PC-3 (cell line): ENCODE data around the gene SCN7A. TPM values are rescaled to one million over a fixed set of nuclear protein-coding genes. Genes with fewer than 3 reads are reported as not detected.
A peak's percentile ranks its signal among the peaks of the same experiment; 100 is the strongest.

ENCODE experiments used
- ATAC-seq: fragments of 200-7000 bp; cut with Tn5 transposase; 2 replicates; pipeline ENCODE4 v1.9.1; 2020; ENCODE audit warnings: mild to moderate bottlenecking, moderate library complexity
- BruUV-seq: library from RNA; stranded (reverse); fragments of 400-500 nt; replicated peaks from 2 replicates; lab custom pipeline; 2021; lab: Mats Ljungman, UMichigan
- CTCF ChIA-PET: fragments of 300-600 bp; sonication (Branson Sonifier 250); formaldehyde crosslinking; loops from one replicate; lab custom pipeline; 2022; ENCODE audit warnings: antibody characterized with exemption; lab: Charles Lee
- POLR2A ChIA-PET: fragments of 300-600 bp; sonication (Branson Sonifier 250); formaldehyde crosslinking; loops from one replicate; lab custom pipeline; 2022; ENCODE audit warnings: antibody characterized with exemption; ENCODE audit not compliant: unreplicated experiment; lab: Charles Lee
- DNase-seq: peaks from one replicate; pipeline ENCODE4 v3.0.0-alpha.2; 2015
- H2AFZ ChIP-seq: fragments of 300-600 bp; sonication (generic); 2 replicates; pipeline ENCODE4 v1.6.0; 2016; ENCODE audit warnings: antibody characterized with exemption, low read length
- H3F3A ChIP-seq: fragments of 300-600 bp; sonication (generic); one replicate; pipeline ENCODE4 v1.6.0; 2017; ENCODE audit warnings: antibody characterized with exemption, low read length, control low read depth, mild to moderate bottlenecking; ENCODE audit not compliant: unreplicated experiment
- H3K27ac ChIP-seq: fragments of 300-600 bp; sonication (generic); 2 replicates; pipeline ENCODE4 v1.5.1; 2016; ENCODE audit warnings: mild to moderate bottlenecking, low read length
- H3K27me3 ChIP-seq: fragments of 300-600 bp; sonication (generic); 2 replicates; pipeline ENCODE4 v1.6.1; 2016; ENCODE audit warnings: low read length, mixed read lengths
- H3K36me3 ChIP-seq: fragments of 300-600 bp; sonication (generic); 2 replicates; pipeline ENCODE4 v1.6.1; 2016; ENCODE audit warnings: low read depth, mixed run types, low read length, mixed read lengths
- H3K4me1 ChIP-seq: fragments of 300-600 bp; sonication (generic); 2 replicates; pipeline ENCODE4 v1.5.1; 2016; ENCODE audit warnings: low read length; ENCODE audit not compliant: insufficient read depth
- H3K4me2 ChIP-seq: fragments of 300-600 bp; sonication (generic); 2 replicates; pipeline ENCODE4 v1.6.0; 2016; ENCODE audit warnings: low read length
- H3K4me3 ChIP-seq: fragments of 300-600 bp; sonication (generic); 2 replicates; pipeline ENCODE4 v1.5.1; 2016; ENCODE audit warnings: mild to moderate bottlenecking, low read length, mixed read lengths
- H3K79me2 ChIP-seq: fragments of 300-600 bp; sonication (generic); 2 replicates; pipeline ENCODE4 v1.6.1; 2017; ENCODE audit warnings: low read length, mixed read lengths
- H3K9ac ChIP-seq: fragments of 300-600 bp; sonication (generic); 2 replicates; pipeline ENCODE4 v1.6.0; 2016; ENCODE audit warnings: mild to moderate bottlenecking, low read length
- H3K9me2 ChIP-seq: fragments of 300-600 bp; sonication (generic); replicated peaks from 2 replicates; pipeline ENCODE4 v1.6.1; 2016; ENCODE audit warnings: mixed run types, low read length, mixed read lengths
- H3K9me3 ChIP-seq: fragments of 300-600 bp; sonication (generic); 2 replicates; pipeline ENCODE4 v1.6.1; 2016; ENCODE audit warnings: low read length, mixed read lengths
- H4K20me1 ChIP-seq: fragments of 300-600 bp; sonication (generic); 2 replicates; pipeline ENCODE4 v1.6.1; 2016; ENCODE audit warnings: low read length, mixed read lengths
- EZH2 ChIP-seq: fragments of 300-600 bp; sonication (generic); IDR thresholded peaks from one replicate; pipeline ENCODE4 v1.6.1; 2017; ENCODE audit warnings: antibody characterized with exemption, mild to moderate bottlenecking, low read length; ENCODE audit not compliant: unreplicated experiment
- EZH2phosphoT487 ChIP-seq: fragments of 300-600 bp; sonication (generic); IDR thresholded peaks from 2 replicates; pipeline ENCODE4 v1.6.1; 2018; ENCODE audit warnings: mild to moderate bottlenecking, antibody characterized with exemption, low read length, borderline replicate concordance
- intact Hi-C: fragments of 100-400 bp; cut with micrococcal nuclease; formaldehyde crosslinking; loops from 2 replicates; pipeline ENCODE4 v1.9.0; 2023
- total RNA-seq: library from RNA; depleted of rRNA; stranded (reverse); fragments of >200 nt; gene quantifications from 2 replicates; pipeline ENCODE4 v1.2.3, GENCODE V29; 2014
- TF ChIP-seq, protein P1 (sequence below): fragments of 300-600 bp; sonication (generic); conservative IDR thresholded peaks from 2 replicates; pipeline ENCODE4 v1.5.1; 2017; ENCODE audit warnings: antibody characterized with exemption, low read depth, mild to moderate bottlenecking, low read length

SCN7A gene
- total RNA-seq, 1 experiment from 2014 or later, result not detected

DNA sequence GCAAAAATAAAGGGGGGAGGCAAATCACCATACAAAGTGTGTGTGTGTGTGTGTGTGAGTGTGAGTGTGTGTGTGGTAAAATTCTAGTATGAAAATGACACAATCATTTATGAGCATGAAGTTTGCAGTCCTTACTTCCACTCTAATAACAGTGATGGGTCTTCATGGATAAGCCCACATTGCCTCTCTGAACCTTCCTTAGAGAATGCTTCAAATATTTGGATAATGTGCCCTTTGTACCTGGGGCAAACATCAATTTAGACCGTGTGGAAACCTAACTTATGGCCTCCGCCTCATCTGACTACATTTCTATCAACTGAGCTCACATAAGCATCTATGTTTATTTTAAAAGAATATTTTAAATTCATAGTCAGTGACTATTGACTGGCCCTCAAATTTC lies 122.0 kb downstream of the SCN7A start:
- Histone ChIP-seq H3K4me1 (peaks cover 14% of the 10 kb centered on the region), H3K79me2 (no peaks in the 10 kb centered on the region), H3K27ac (no peak overlapping the region), H3K27me3 (no peaks in the 10 kb centered on the region), H3K4me3 (no peak overlapping the region), H3K4me2 (no peak overlapping the region), H4K20me1 (no peaks in the 10 kb centered on the region), H3F3A (no peaks in the 10 kb centered on the region), H3K9ac (no peak overlapping the region), H3K9me3 (no peaks in the 10 kb centered on the region), H2AFZ (no peak overlapping the region), H3K36me3 (no peaks in the 10 kb centered on the region), H3K9me2 (no peaks in the 10 kb centered on the region)
- no peak for DNase-seq
- ATAC-seq, result no peak
- ChIA-PET POLR2A (interaction anchor here (0.7 kb wide), 1 partner anchor 39 kb away, joined by 3 read pairs; no protein-coding TSS in a partner anchor), CTCF (interaction anchor here (0.7 kb wide), 1 partner anchor 140 kb away, joined by 3 read pairs; no protein-coding TSS in a partner anchor)
- intact Hi-C loops, result no loop called here
- BruUV-seq, result no TSS peak
- TF ChIP-seq, protein P1, sequence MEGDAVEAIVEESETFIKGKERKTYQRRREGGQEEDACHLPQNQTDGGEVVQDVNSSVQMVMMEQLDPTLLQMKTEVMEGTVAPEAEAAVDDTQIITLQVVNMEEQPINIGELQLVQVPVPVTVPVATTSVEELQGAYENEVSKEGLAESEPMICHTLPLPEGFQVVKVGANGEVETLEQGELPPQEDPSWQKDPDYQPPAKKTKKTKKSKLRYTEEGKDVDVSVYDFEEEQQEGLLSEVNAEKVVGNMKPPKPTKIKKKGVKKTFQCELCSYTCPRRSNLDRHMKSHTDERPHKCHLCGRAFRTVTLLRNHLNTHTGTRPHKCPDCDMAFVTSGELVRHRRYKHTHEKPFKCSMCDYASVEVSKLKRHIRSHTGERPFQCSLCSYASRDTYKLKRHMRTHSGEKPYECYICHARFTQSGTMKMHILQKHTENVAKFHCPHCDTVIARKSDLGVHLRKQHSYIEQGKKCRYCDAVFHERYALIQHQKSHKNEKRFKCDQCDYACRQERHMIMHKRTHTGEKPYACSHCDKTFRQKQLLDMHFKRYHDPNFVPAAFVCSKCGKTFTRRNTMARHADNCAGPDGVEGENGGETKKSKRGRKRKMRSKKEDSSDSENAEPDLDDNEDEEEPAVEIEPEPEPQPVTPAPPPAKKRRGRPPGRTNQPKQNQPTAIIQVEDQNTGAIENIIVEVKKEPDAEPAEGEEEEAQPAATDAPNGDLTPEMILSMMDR, result no peak
- no peak for TF ChIP-seq EZH2phosphoT487
- TF ChIP-seq EZH2, result no peak

DNA sequence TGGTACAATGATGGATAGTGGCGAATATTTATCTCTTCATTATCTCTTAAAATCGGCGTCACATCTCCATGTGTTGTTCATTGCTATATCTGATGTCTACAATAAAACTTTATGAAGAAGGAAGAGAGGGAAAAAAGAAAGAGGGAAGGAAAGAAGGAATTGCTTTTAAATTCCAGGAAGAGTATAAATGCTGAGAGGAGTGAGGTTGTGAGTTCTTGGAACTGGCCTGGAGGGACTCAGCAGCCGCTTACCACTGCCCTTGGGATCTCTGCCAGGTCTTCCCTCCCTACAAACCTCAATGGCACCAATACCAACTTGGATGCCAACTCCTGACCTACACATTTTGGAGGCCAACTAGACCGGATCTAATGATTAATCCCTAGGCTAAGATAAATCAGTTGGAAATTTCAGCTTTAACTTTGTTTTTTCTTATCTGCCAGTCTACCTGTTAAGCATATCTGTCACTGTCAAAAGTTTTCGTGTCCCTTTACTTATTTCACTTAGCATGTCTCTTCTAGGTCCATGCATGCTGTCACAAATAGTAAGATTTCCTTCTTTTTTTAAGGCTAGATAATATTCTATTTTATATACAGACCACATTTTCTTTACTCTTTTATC lies 128.1 kb downstream of the SCN7A start:
- no peaks in the 10 kb centered on the region for H3K79me2 ChIP-seq
- no peak overlapping the region for H3K4me2 ChIP-seq
- no peaks in the 10 kb centered on the region for H3F3A ChIP-seq
- DNase-seq (peak; percentile 50), ATAC-seq (no peak)
- ChIA-PET POLR2A (no interaction called here), CTCF (no interaction called here)
- no TSS peak for BruUV-seq
- no peaks in the 10 kb centered on the region for H3K9me2 ChIP-seq
- H4K20me1 ChIP-seq, result no peaks in the 10 kb centered on the region
- H3K36me3 ChIP-seq, result no peaks in the 10 kb centered on the region
- intact Hi-C loops, result no loop called here
- H3K27ac ChIP-seq, result no peak overlapping the region
- TF ChIP-seq EZH2 (no peak), EZH2phosphoT487 (no peak)
- TF ChIP-seq, protein P1, result no peak
- no peak overlapping the region for H3K9ac ChIP-seq
- H3K9me3 ChIP-seq, result no peaks in the 10 kb centered on the region
- no peak overlapping the region for H2AFZ ChIP-seq
- no peak overlapping the region for H3K4me3 ChIP-seq
- H3K27me3 ChIP-seq, result no peaks in the 10 kb centered on the region
- peaks cover 12% of the 10 kb centered on the region for H3K4me1 ChIP-seq

DNA sequence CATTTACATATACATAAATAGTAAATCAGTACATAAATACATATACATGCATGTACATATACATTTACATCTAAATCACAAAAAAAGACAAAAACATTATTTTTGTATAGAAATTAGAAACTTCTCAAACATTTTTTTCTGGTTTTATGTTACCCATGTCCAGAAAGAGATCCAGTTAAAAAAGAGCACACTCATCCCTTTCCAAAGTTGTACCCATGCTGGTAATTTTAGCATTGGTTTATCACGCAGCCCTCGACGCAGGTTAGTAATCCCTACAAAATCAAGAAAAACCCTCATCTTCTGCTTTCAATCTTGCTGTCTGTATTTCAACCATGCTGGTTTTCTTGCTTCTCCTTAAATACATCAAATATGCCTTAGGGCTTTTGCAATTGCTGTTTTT lies 128.8 kb downstream of the SCN7A start:
- Histone ChIP-seq H3K9me2 (no peaks in the 10 kb centered on the region), H3K9me3 (no peaks in the 10 kb centered on the region), H3K4me1 (peaks cover 12% of the 10 kb centered on the region), H3K4me3 (no peak overlapping the region), H3K79me2 (no peaks in the 10 kb centered on the region), H3K27me3 (no peaks in the 10 kb centered on the region), H3F3A (no peaks in the 10 kb centered on the region), H3K4me2 (no peak overlapping the region), H3K9ac (no peak overlapping the region), H2AFZ (no peak overlapping the region), H3K27ac (no peak overlapping the region), H4K20me1 (no peaks in the 10 kb centered on the region), H3K36me3 (no peaks in the 10 kb centered on the region)
- TF ChIP-seq, protein P1, result no peak
- no peak for TF ChIP-seq EZH2phosphoT487
- no peak for TF ChIP-seq EZH2
- no peak for DNase-seq
- ATAC-seq, result no peak
- ChIA-PET POLR2A (no interaction called here), CTCF (no interaction called here)
- BruUV-seq, result no TSS peak
- intact Hi-C loops, result no loop called here
